H1 (cell line): Measurements from ENCODE around the gene HSD17B2. TPM values are rescaled to one million over a fixed set of nuclear protein-coding genes. Genes with fewer than 3 reads are reported as not detected.

Experiments
- HDAC6 ChIP-seq: IDR thresholded peaks from one replicate; pipeline ENCODE4 v1.7.1; 2012; ENCODE audit warnings: low read depth, mild to moderate bottlenecking, inconsistent platforms, low read length, moderate library complexity
- JUN ChIP-seq: IDR thresholded peaks from 2 replicates; pipeline ENCODE4 v1.6.1; 2011; ENCODE audit warnings: low read depth, mild to moderate bottlenecking, improper control_type of control experiment, low read length
- SIRT6 ChIP-seq: IDR thresholded peaks from one replicate; pipeline ENCODE4 v1.7.1; 2012; ENCODE audit warnings: low read length, inconsistent platforms
- SP2 ChIP-seq: IDR thresholded peaks from 2 replicates; pipeline ENCODE4 v1.6.1; 2012; ENCODE audit warnings: mild to moderate bottlenecking, low read length, inconsistent platforms
- SUZ12 ChIP-seq: fragments of 200-600 bp; sonication (generic); IDR thresholded peaks from 2 replicates; pipeline ENCODE4 v1.6.1; 2012; ENCODE audit warnings: mild to moderate bottlenecking, inconsistent platforms, low read length, moderate library complexity, mixed read lengths
- TAF1 ChIP-seq: IDR thresholded peaks from 2 replicates; pipeline ENCODE4 v1.6.1; 2011; ENCODE audit warnings: mild to moderate bottlenecking, low read depth, low read length
- polyA plus RNA-seq, 7 experiments: library from polyadenylated mRNA; depleted of rRNA in 3 of 7; stranded (reverse) in 5 of 7; unstranded in 2 of 7; fragments of >200 nt in 5 of 7; fragments of 200-250 nt in 2 of 7; gene quantifications; 1 replicate in 5 of 7; 2 replicates in 1 of 7; 4 replicates in 1 of 7; pipeline versions ENCODE4 v1.2.1 to v1.2.3, GENCODE V29; 2011 to 2013; ENCODE audit warnings: missing spikeins in 2 of 7, mixed read lengths in 2 of 7
- total RNA-seq: library from RNA; stranded (reverse); fragmentation: NEBNext Ultra II Directional; extraction: Animal tissue kit (Norgen Biotek cat#: 25700); gene quantifications from 2 replicates; pipeline ENCODE4 v1.2.1, GENCODE V29; 2021

The HSD17B2 gene
- total and polyA plus RNA-seq, 2 of the 8 experiments (the other 6 are each of a cell fraction or from before 2014, with no cell fraction given): not detected

- TF ChIP-seq HDAC6: no peak
- TF ChIP-seq SUZ12: no peak
- TF ChIP-seq JUN: no peak
- no peak for TF ChIP-seq SIRT6
- TF ChIP-seq SP2: no peak
- TF ChIP-seq TAF1: no peak
Measured at GRCh38 chr16:82024883-82025282, 10.2 kb upstream of the HSD17B2 start (continued).
